Muscle of leg (tissue), 11 donors: Measurements from ENCODE around the gene UBE2Z. TPM values are rescaled to one million over a fixed set of nuclear protein-coding genes. Genes with fewer than 3 reads are reported as not detected.
A peak's percentile ranks its signal among the peaks of the same experiment; 100 is the strongest.
"Not testable (repeated sequence)": the region's sequence is repeated elsewhere in the genome, so short reads cannot be mapped to it uniquely, and the experiment has no call there.

Experiments
- DNase-seq: peaks from one replicate; pipeline ENCODE4 v3.0.0; 2013
- H3K27ac ChIP-seq: one replicate; pipeline ENCODE4 v1.5.1; 2013; ENCODE audit warnings: mild to moderate bottlenecking, low read length, control low read depth
- H3K27me3 ChIP-seq: one replicate; pipeline ENCODE4 v1.6.1; 2013; ENCODE audit warnings: low read length; ENCODE audit not compliant: control insufficient read depth, insufficient read depth
- H3K36me3 ChIP-seq: one replicate; pipeline ENCODE4 v1.6.1; 2013; ENCODE audit warnings: low read length; ENCODE audit not compliant: control insufficient read depth, insufficient read depth
- H3K4me1 ChIP-seq: one replicate; pipeline ENCODE4 v1.6.1; 2013; ENCODE audit warnings: low read length; ENCODE audit not compliant: control insufficient read depth, insufficient read depth
- H3K4me3 ChIP-seq: one replicate; pipeline ENCODE4 v1.5.1; 2013; ENCODE audit warnings: low read length, control low read depth
- H3K9me3 ChIP-seq: replicated peaks from 2 replicates; pipeline ENCODE4 v1.6.1; 2013; ENCODE audit warnings: low read depth, low read length; ENCODE audit not compliant: control insufficient read depth
- WGBS: methylation state at CpG from one replicate; pipeline ENCODE4 v1.1.5; 2013; ENCODE audit warnings: missing lambda C conversion rate; ENCODE audit not compliant: insufficient coverage; 5-methylcytosine and 5-hydroxymethylcytosine counted together
- polyA plus RNA-seq, 8 donors: library from polyadenylated mRNA; unstranded; fragments of 120-200 nt; gene quantifications; one replicate each; pipeline versions ENCODE4 v1.2.1 to v1.2.3, GENCODE V29; 2013; ENCODE audit warnings: inconsistent platforms in 1 of 8, low replicate concordance in 1 of 8; ENCODE audit not compliant: insufficient read length in 8 of 8, insufficient read depth in 1 of 8
- total RNA-seq: library from RNA; stranded (reverse); fragments of 120-200 nt; gene quantifications from one replicate; pipeline ENCODE4 v1.2.4, GENCODE V29; 2013

The UBE2Z gene
- total and polyA plus RNA-seq, 9 donors = 39.3 to 70.7 (median 56.9) TPM

GRCh38 chr17:48925251-48925990, 17.2 kb downstream of the UBE2Z start:
- H3K36me3 ChIP-seq = peaks cover 86% of the 10 kb centered on the region
- WGBS = 50% methylated on average over 1 of the region's 4 CpGs
- DNase-seq = no peak

GRCh38 chr17:48925991-48926342, 17.8 kb downstream of the UBE2Z start:
- 53% methylated on average over 2 of the region's 3 CpGs for WGBS
- DNase-seq = no peak
- Histone ChIP-seq H3K27me3 (no peaks in the 10 kb centered on the region), H3K27ac (no peak overlapping the region), H3K4me1 (no peaks in the 10 kb centered on the region), H3K9me3 (no peaks in the 10 kb centered on the region), H3K36me3 (peaks cover 84% of the 10 kb centered on the region), H3K4me3 (no peak overlapping the region)

More at GRCh38 chr17:48925251-48925990, 17.2 kb downstream of the UBE2Z start:
- Histone ChIP-seq H3K27me3 (no peaks in the 10 kb centered on the region), H3K9me3 (no peaks in the 10 kb centered on the region), H3K4me3 (no peak overlapping the region), H3K4me1 (no peaks in the 10 kb centered on the region), H3K27ac (no peak overlapping the region)

GRCh38 chr17:48927978-48928745, 20.0 kb downstream of the UBE2Z start:
- no peaks in the 10 kb centered on the region for H3K4me1 ChIP-seq
- DNase-seq = no peak
- peaks cover 84% of the 10 kb centered on the region for H3K36me3 ChIP-seq
- H3K27ac ChIP-seq = no peak overlapping the region
- WGBS = no CpG with 5 or more reads among the region's 6 CpGs
- H3K9me3 ChIP-seq = no peaks in the 10 kb centered on the region
- no peaks in the 10 kb centered on the region for H3K27me3 ChIP-seq
- no peak overlapping the region for H3K4me3 ChIP-seq

- 86% methylated on average over 4 of the region's 6 CpGs for WGBS
- H3K9me3 ChIP-seq = no peaks in the 10 kb centered on the region
- DNase-seq = no peak
- no peak overlapping the region for H3K4me3 ChIP-seq
- no peak overlapping the region for H3K27ac ChIP-seq
- H3K36me3 ChIP-seq = peaks cover 81% of the 10 kb centered on the region
- H3K4me1 ChIP-seq = no peaks in the 10 kb centered on the region
- no peaks in the 10 kb centered on the region for H3K27me3 ChIP-seq
Observed at GRCh38 chr17:48928876-48929811, 20.9 kb downstream of the UBE2Z start.

- H3K27ac ChIP-seq = no peak overlapping the region
- no CpG with 5 or more reads among the region's 1 CpG for WGBS
Observed at GRCh38 chr17:48929812-48930165, 21.6 kb downstream of the UBE2Z start.

GRCh38 chr17:48930435-48930873, 22.2 kb downstream of the UBE2Z start:
- Histone ChIP-seq H3K36me3 (peaks cover 77% of the 10 kb centered on the region), H3K9me3 (no peaks in the 10 kb centered on the region), H3K4me3 (no peak overlapping the region), H3K27ac (no peak overlapping the region), H3K4me1 (no peaks in the 10 kb centered on the region), H3K27me3 (no peaks in the 10 kb centered on the region)
- WGBS = 60% methylated on average over 1 of the region's 3 CpGs
- no peak for DNase-seq

More at GRCh38 chr17:48929812-48930165, 21.6 kb downstream of the UBE2Z start:
- no peaks in the 10 kb centered on the region for H3K4me1 ChIP-seq
- no peak for DNase-seq
- H3K27me3 ChIP-seq = no peaks in the 10 kb centered on the region
- H3K36me3 ChIP-seq = peaks cover 80% of the 10 kb centered on the region
- H3K9me3 ChIP-seq = no peaks in the 10 kb centered on the region
- no peak overlapping the region for H3K4me3 ChIP-seq

GRCh38 chr17:48933035-48933434, 24.8 kb downstream of the UBE2Z start:
- WGBS = 98% methylated on average over 6 of the region's 6 CpGs
- peaks cover 72% of the 10 kb centered on the region for H3K36me3 ChIP-seq

GRCh38 chr17:48944515-48945260, 36.5 kb downstream of the UBE2Z start, which contains the start of gene SNF8:
Gene SNF8, minus strand, starts transcription at chr17:48944842. Its CDS starts 108 bp downstream, at chr17:48944734.
- Histone ChIP-seq H3K36me3 (peaks cover 10% of the 10 kb centered on the region), H3K4me1 (peaks cover 14% of the 10 kb centered on the region), H3K4me3 (peak within 1 kb of the TSS; percentile 96), H3K9me3 (no peaks in the 10 kb centered on the region), H3K27me3 (peaks cover 2% of the 10 kb centered on the region), H3K27ac (peak within 1 kb of the TSS; percentile 96)
- under 1% methylated on average over 51 of the region's 55 CpGs for WGBS
- DNase-seq = peak; percentile 96

More at GRCh38 chr17:48933035-48933434, 24.8 kb downstream of the UBE2Z start:
- H3K4me1 ChIP-seq = no peaks in the 10 kb centered on the region
- H3K9me3 ChIP-seq = no peaks in the 10 kb centered on the region
- H3K27ac ChIP-seq = no peak overlapping the region
- no peak overlapping the region for H3K4me3 ChIP-seq
- H3K27me3 ChIP-seq = no peaks in the 10 kb centered on the region
- no peak for DNase-seq

- H3K27ac ChIP-seq = peak overlapping the region; percentile 96
- not testable (repeated sequence) for H3K9me3 ChIP-seq, H3K27me3 ChIP-seq, H3K36me3 ChIP-seq, DNase-seq
- peaks cover 14% of the 10 kb centered on the region for H3K4me1 ChIP-seq
- 94% methylated on average over 6 of the region's 16 CpGs for WGBS
- peak overlapping the region; percentile 96 for H3K4me3 ChIP-seq
Observed at GRCh38 chr17:48945261-48945651, 37.0 kb downstream of the UBE2Z start.
